ENCODE results near the gene CCDC60. TPM values are rescaled to one million over a fixed set of nuclear protein-coding genes. Genes with fewer than 3 reads are reported as not detected.

The CCDC60 gene
- total RNA-seq, 1 donor from 2014 or later: 2.2 TPM

DNA sequence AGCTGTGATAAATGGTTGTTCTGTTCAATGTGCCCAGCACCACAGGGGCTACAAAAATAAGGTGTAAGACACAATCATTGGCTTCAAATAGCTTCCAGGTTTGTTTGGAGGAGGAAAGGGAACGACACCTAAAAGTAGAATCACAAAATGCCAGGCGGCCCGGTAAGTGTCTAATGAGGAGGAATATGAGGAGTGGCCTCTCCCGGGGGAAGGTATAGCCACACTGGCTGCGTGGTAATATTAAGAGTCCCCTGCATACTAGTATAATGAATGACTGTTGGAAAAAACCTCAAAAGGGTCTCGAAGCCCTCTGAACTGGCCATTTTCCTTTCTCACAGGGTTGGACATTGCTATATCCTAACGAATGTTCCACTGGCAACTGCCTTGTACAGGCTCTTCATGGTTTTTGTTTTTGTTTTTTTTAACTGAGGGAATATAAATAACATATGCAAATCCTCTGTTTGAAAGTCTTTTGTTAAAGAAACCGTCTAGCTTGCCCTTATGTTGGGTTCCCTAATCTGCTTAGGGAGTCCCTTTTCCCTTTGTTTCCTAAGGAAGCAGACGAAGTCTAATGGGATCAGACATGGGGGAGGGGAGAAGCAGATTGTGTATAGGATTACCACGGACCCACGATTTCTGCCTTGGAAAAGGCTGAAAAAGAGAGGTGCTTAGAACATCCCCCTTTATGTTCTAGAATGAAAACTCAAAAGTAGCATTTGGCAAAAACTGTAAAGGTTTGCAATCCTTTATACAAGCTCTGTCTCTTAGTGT lies 4.2 kb downstream of the CCDC60 start:
- H3K27ac Mint-ChIP-seq: no peak overlapping the region
- peaks cover 4% of the 10 kb centered on the region for H3K9me3 Mint-ChIP-seq
- no peak for TF ChIP-seq CTCF (IDR thresholded peaks at IDR 0.05; ENCODE audit: unreplicated experiment)
- peaks cover 1% of the 10 kb centered on the region for H3K4me1 Mint-ChIP-seq
- H3K4me3 Mint-ChIP-seq: no peak overlapping the region
- no peaks in the 10 kb centered on the region for H3K36me3 Mint-ChIP-seq
- H3K27me3 Mint-ChIP-seq (ENCODE audit: low read depth): peaks cover 30% of the 10 kb centered on the region
- no peak for DNase-seq (ENCODE audit: low spot score in 2 of 2, unreplicated experiment in 2 of 2)

DNA sequence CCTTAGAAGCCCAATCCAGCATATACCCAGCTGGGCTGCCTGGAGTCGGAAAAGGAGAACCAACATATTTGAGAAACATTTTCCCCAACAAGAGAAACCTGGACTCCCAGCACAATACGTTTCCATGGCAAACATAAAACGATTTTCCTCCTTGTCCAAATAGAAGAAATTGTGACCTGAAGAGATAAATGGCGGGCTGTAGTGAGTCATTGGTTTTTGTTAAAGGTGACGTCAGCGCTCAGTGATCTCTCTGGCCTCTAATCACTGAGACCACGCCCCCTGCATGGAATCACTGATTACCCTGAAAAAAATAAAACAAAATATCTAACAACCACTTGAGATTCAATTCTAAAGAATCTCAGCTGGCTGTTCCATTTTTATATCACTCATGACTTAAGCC lies 6.0 kb downstream of the CCDC60 start:
- H3K36me3 Mint-ChIP-seq: no peaks in the 10 kb centered on the region
- H3K4me3 Mint-ChIP-seq: no peak overlapping the region
- no peak for TF ChIP-seq CTCF (IDR thresholded peaks at IDR 0.05; ENCODE audit: unreplicated experiment)
- H3K4me1 Mint-ChIP-seq: no peaks in the 10 kb centered on the region
- peaks cover 4% of the 10 kb centered on the region for H3K9me3 Mint-ChIP-seq
- peaks cover 30% of the 10 kb centered on the region for H3K27me3 Mint-ChIP-seq (ENCODE audit: low read depth)
- H3K27ac Mint-ChIP-seq: no peak overlapping the region
- no peak for DNase-seq (ENCODE audit: low spot score in 2 of 2, unreplicated experiment in 2 of 2)

DNA sequence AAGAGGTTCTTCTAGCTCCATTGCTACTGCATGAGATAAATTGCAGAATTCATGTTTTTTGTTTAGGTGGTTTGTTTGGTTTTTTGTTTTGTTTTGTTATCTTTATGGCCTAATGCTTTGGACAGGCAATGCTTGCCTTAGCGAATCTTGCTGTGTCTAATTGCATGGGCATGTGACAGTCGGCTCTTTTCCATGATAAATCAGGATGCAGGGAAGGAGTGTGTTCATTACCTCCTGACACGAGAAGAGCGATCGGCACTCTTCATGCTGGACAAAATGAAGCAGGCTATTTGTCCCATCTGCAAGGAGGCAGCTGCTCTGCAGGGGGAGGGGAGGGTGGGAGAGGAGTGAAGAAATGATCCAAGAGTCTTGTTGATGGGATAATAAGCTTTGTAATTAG lies 6.5 kb downstream of the CCDC60 start:
- H3K27me3 Mint-ChIP-seq (ENCODE audit: low read depth): peaks cover 28% of the 10 kb centered on the region
- H3K9me3 Mint-ChIP-seq: peaks cover 4% of the 10 kb centered on the region
- DNase-seq (ENCODE audit: low spot score in 2 of 2, unreplicated experiment in 2 of 2): no peak
- H3K4me1 Mint-ChIP-seq: no peaks in the 10 kb centered on the region
- no peak for TF ChIP-seq CTCF (IDR thresholded peaks at IDR 0.05; ENCODE audit: unreplicated experiment)
- no peak overlapping the region for H3K4me3 Mint-ChIP-seq
- H3K27ac Mint-ChIP-seq: no peak overlapping the region
- H3K36me3 Mint-ChIP-seq: no peaks in the 10 kb centered on the region

DNA sequence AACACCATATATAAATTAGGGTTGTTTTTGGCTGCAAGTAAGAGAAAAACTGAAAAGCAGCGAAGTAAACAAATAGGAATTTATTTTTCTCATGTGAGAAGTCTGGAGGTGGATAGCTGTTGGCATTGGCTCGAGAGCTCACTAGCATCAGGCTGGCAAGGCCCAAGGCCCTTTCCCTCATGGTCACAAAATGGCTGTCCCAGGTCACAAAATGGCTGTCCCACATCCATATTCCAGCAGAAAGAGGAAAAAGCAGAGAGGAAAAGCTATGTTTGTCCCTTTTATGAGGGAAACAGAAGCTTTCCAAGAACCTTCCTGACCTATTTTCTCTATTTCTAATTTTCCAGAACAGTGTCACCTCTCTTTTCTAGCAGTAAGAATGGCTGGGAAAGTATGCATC lies 7.5 kb downstream of the CCDC60 start:
- no peak for TF ChIP-seq CTCF (IDR thresholded peaks at IDR 0.05; ENCODE audit: unreplicated experiment)
- no peak for DNase-seq (ENCODE audit: low spot score in 2 of 2, unreplicated experiment in 2 of 2)
- Mint-ChIP-seq H3K27me3 (ENCODE audit: low read depth) (peaks cover 21% of the 10 kb centered on the region), H3K36me3 (no peaks in the 10 kb centered on the region), H3K27ac (no peak overlapping the region), H3K9me3 (peaks cover 4% of the 10 kb centered on the region), H3K4me3 (no peak overlapping the region), H3K4me1 (no peaks in the 10 kb centered on the region)

DNA sequence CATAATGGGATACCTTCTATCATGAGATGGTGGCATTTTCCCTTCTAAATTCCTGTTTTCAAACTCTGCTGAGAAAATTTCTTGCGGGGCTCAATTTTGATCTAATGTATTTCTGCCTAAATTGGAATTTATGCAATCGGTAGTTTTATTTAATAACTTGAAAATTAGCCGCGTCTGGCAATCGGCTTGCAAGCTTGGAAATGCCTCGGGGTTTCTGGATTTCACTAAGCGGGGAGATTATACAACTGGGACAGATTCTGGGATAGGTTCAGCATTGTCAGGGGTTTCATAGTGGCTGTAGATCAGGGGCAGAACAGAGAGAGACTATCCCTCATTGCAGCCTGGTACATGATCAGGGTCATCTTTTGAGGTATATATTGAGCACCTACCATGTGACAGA lies 8.6 kb downstream of the CCDC60 start:
- TF ChIP-seq CTCF (IDR thresholded peaks at IDR 0.05; ENCODE audit: unreplicated experiment): no peak
- Mint-ChIP-seq H3K27me3 (ENCODE audit: low read depth) (peaks cover 14% of the 10 kb centered on the region), H3K4me3 (no peak overlapping the region), H3K4me1 (no peaks in the 10 kb centered on the region), H3K27ac (no peak overlapping the region), H3K9me3 (peaks cover 4% of the 10 kb centered on the region), H3K36me3 (no peaks in the 10 kb centered on the region)
- no peak for DNase-seq (ENCODE audit: low spot score in 2 of 2, unreplicated experiment in 2 of 2)
